ENCODE measurements around the gene TERB1.

The TERB1 gene

DNA sequence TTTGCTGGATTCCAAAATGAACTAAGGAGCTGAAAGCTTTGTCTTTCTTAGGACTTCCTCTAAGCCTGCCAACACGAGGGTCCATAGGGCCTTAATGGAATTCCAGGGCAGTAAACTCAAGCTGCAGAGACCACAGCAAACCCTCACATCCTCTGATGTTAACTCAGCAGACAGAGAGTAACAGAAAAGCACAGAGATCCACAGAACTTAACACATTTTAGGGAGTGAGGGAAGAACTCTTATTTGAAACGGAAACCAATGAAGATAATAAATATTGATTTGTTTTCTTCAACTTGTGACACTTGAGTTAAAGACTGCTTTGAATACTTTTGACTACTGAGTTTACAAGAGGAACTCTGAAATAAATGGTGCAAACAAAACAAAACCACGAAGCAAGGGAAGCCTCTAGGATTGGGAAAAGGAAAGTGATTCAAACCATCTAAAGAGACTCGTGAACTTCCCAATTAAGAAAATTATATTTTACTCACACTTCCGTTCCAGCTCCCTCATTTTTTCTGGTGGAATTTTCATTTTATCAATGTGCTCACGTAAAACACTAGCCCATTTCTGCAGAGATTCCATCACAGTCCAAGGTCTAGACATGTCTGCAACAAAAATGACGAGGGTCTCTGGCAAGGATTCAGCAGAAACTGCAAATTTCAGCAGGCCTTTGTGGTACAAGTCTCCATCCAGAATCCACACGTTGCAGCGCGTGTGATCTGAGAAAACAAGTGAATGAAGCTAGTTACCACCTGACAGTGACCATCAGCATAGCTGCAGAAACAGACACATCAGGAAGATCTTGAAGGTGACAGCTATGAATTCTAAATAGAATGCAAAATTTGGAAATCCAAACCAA, 59.2 kb downstream of the TERB1 start:
- no peak for DNase-seq

DNA sequence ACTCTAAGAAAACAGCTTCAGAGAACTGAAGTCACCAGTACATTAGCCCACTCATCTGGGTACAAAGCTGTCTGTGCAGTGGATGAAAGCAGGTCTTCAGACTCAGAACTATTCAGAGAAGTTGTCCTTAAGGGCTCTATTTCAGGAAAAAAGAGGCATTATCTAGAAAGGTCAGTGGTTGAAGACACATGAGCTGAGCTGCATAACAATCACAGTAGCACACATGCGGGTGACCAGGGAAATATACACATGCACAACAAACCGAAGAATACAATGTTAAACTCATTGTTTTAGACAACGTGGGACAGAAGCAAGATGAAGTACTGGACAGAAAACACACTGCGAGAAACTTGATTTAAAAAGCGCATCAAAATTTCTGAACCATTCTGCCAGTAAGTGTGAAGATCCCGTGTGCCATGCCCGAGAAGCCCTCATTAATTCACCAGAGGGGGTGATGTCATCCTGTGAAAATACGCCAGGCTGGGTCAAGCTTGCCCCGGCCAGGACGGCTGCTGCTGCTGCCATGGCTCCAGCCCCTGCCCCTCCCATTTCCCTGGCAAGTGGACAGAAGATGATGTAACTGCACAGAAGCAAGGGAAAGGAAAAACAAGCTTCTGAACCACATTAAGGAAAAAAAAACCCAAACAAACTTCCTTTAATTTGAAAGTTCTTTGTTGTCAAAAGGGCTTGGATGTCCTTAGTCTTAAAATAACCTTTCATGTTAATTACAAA, 60.0 kb downstream of the TERB1 start:
- peak in 1 of 2 experiments; percentile 60 for DNase-seq

DNA sequence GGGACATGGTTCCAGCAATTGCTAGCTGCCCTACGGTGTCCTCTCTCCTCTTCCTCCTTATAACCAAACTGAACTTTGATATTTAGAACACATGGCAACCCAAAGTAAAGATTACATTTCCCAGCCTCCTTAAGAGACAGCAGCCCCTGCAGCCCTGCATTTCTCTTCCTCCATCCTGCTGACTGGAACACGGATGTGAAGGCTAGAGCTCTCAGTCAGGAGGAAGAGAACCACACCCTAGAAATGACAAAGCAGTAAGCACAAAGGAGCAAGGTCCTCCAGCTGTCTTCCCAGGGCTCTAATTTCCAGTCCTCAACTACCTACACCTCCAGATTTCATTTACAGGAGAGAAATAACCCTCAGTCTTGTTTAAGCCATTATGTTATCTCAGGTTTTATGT, 60.9 kb downstream of the TERB1 start:
- peak in 1 of 2 experiments; percentile 22 for DNase-seq

DNA sequence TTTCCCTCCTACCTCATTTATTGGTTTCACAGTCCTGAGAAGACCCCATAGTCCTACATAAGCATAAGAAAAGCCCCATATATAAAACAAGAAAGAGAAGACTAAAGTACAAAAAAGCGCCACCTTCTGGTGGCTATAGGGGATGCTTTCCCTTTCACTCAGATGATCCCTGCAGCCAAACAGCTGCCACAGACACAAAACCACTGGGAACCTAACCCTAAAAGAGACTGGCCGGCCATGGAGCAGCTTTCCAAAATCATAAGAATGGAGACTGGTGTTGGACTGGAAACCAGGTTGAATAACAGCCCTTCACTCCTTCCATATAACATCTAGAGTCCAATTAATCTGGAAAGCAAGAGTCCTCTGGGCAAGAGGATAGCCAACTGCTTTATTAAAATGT, 61.4 kb downstream of the TERB1 start:
- peak in 1 of 2 experiments; percentile 60 for DNase-seq

DNA sequence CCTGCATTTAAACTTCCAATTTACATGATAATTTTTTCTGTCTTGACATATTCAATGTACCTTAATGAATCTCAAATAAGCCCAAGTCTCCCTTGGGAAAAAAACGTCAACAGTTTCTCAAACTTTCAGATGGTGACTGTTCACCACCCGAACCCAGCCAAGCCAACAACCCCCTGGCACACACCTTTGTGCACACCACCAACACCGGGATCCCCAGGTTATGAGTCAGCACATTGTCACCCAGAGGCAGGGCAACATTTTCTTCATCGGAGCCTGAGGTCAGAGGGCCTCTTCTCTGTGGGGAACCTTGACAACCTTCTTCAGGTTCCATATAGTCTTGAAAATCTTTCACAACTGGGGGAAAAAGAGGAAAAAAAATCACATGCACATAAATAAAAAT, 65.5 kb downstream of the TERB1 start:
- no peak for DNase-seq

DNA sequence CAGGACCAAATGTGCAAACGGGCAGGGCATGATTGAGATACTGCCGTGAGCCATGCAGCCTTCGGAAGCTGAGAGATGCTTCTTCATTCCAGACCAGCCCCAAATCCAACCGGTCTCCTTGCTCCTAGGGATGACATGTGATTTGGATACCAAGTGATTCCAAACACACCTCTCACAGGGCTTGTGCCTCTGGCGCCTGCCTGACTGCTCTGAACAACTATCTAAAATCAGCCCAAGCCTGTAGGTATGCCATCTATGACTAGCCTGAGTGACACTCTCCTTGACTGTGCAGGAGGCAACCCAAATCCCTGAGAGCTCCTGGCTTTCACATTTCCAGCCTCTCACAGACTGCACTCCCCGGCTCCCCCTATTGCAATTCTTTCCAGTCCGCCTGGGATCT, 70.3 kb downstream of the TERB1 start:
- no peak for DNase-seq

DNA sequence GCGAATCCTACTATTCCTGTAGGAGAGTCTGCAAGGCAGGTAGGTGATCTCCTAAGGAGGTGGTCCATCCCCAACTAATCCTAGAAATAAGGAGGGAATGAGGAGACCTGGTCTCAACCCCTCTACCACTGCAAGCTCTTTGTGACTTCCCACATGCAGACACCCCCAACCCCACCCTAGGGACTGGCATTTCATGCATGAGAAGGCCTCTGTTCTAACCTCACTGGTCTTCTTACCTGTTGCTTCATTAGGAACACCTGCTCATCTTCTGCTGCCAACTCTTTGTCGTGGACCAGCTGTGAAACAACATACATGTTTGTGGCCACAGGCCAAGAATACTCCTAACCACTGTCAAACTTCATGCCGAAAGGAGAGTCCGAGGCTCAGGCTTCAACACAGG, 72.6 kb downstream of the TERB1 start:
- DNase-seq = no peak

DNA sequence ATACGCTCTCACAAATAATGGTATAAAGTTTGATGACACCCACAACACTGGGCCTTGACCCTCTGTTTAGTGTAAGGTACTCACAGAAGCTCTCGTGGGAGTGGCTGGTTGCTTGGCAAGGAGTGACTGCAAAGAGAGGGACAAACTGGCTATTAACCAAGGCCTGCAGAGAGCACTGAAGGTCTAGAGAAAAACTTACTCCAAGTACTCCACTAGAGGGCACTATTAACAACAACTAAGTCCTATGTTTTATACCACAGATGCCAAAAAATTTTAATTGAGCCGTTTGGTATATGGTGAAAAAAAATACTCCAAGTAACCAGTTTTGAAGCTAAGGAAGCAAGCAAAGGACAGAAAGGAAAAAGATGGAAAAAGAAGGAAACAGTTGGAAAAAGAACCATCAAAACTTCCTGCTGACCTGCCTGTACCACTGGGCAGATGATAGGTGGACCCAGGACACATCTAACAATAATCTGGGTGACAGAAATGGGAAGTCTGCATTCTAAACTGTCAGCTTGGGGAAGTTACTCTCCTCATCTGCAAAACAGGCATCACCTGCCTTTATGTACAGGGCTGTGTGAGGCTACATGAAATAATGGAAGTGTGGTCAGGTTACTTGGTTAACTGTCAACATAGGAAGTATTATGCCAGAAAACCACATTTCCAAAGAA, 73.1 kb downstream of the TERB1 start:
- peak in 1 of 2 experiments; percentile 85 for DNase-seq

DNA sequence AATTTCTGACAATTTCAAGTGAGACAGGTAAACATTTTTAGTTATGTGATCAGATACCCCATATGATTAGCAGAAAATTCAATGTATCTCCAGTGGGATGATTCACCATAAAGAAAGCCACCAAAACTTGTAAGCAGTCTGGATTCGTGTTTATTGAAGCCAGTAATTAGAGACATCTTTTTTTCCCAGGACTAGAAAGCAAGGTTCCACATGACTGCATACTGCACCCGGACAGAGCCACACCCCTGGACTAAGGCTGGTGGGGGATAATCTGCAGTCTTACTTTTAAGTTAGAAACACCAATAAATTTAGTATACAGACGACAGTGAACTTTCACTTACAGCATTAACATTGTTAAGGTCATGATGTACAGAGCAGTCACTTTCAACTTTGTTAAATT, 80.6 kb downstream of the TERB1 start:
- no peak for DNase-seq

DNA sequence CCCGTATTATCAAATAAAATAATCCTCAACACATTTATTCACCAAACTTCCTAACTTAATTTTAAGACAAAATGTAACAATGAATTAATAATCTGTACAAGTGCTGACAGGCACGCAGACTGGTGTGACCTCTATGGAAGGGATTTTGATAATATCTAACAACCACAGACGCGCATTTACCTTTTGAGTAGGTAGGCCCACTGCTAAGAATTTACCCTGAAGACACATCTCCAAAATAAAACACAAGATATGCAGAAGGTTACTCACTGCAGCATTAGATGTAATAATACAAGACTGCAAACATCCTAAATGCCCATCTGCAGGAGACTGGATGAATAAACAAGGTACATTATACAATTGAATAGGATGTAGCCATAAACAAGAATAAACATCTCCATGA, 82.1 kb downstream of the TERB1 start:
- DNase-seq = no peak

DNA sequence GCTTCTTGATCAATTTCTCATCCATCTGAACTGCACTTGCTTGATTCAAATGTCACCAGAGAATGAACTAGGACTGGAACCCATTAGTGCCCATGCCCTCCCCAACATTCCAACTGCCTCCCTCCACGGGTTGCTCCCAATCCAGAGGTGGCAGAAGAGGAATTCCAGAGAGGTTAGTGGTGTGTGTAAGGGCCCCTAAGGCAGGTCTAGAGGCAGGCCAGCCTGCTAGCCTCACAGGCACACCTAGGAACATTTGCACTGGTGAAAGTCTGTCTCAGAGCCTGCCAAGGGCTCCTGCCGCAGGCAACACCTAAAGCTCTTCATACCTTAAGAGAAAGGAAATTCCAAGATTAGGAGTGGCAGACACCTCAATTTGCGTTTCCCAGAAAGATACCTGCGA, 83.6 kb downstream of the TERB1 start:
- no peak for DNase-seq

DNA sequence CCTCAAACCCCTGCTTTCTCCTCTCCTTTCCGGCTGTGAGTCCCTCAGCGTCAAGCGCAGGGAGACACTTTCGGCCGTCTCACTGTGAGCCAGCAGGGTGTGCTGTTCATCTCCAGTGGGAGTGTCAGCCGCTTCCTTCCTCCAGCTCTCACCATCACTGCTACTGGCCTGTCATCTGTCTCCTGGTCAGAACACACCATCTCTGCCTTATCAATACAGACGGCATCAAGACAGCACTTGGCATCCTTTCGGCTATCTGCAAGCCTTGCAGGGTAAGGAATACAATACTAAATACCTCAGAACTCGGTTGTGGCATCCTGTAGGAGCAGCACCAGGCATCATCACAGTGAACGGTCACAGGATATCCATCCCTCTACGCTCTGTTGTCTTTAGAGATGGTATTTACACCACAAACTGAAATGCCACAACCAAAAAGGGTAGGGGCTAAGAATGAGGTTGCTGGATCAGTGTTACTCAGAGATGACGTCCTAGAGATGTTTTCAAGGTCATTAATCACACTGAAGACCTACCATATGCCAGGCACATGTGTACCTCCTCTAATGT, 84.2 kb downstream of the TERB1 start:
- peak in 1 of 2 experiments; percentile 14 for DNase-seq

DNA sequence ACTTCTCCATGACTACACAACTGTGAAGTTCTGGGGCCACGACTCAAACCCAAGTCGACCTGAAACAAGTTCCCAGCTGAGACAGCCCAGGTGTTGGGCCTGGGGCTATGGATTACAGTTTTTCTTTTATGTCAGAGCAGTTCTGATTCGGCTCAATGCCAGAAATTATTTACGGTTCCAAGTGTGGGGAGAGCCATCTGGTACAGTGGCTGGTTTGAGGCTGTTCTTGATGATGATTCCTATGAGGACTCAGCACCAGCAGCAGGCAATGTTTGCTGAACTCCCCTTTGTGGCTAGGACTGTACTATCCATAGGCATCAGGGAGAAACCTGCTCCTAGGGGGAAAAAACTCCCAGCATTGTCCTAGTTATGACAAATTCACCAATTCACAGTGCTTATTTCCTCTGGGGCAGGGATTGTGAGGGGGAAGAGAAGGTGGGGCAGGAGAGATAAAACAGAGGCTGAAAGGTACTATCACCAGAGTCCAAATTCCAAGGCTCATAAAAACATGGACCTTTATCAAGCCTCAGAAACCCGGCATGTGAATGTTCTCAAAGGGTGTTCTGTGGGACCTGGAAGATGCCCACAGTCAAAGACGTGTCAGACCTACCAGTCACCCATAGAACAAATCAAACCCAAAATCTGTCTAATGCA, 86.6 kb downstream of the TERB1 start:
- no peak for DNase-seq

DNA sequence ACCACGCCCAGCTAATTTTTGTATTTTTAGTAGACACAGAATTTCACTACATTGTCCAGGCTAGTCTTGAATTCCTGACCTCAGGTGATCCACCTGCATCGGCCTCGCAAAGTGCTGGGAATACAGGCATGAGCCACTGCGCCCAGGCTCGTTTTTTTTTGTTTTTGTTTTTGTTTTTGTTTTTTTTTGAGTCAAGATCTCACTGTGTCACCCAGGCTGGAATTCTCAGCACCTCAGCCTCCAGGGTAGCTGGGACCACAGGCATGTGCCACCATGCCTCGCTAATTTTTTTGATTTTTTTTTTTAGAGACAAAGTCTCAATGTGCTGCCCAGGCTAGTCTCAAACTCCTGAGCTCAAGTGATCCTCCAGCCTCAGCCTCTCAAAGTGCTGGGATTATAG, 87.3 kb downstream of the TERB1 start:
- no peak for DNase-seq

DNA sequence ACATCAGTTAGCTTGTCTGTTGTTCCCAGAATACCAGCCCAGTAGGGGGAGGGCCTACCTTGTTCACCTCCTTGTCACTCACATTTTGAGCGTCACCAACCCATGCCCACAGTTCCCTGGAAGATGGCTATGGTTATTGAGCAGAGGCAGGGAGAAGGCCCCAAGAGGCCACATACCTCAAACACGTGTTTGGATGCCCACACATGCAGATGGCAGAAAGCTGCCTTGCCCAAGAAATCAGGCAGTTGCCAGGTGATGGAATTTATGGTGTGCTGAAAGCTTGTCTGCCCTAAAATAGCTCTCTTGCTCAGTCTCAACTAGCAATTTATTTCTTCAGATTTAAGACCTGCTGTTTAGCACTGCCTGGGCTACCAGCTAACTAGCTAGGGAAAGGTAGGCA, 88.3 kb downstream of the TERB1 start:
- DNase-seq = no peak

DNA sequence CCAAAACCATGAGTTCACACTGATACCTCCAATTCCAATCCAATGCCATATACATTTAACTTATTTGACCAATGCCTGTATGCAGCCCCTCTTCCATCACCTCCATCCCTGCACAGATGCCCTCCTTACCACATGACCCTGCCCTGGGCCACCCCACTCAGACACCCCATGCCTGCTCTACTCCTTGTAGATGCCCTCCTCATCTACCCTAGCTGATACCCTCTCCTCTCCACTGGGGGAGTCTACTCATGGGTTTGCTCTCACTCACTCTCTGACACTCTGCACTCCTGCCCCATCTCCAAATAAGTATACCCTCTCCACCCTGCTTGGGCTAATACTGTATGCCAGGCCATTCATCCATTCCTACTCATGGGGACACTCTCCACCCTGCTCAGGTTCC, 88.9 kb downstream of the TERB1 start:
- DNase-seq = no peak

DNA sequence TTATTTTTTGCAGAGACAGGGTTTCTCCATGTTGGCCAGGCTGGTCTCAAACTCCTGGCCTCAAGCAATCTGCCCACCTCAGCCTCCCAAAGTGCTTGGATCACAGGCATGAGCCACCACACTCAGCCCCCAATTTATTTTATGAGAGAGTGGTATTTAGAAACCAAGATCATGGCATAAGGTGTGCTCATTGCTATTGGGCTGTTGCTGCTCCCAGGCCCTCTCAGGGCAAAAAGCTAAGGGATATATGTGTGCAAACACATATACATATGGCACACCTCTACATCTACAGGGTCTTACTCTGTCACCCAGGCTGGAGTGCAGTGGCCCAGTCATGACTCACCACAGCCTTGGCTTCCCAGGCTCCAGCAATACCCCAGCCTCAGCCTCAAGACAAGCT, 89.8 kb downstream of the TERB1 start:
- no peak for DNase-seq

DNA sequence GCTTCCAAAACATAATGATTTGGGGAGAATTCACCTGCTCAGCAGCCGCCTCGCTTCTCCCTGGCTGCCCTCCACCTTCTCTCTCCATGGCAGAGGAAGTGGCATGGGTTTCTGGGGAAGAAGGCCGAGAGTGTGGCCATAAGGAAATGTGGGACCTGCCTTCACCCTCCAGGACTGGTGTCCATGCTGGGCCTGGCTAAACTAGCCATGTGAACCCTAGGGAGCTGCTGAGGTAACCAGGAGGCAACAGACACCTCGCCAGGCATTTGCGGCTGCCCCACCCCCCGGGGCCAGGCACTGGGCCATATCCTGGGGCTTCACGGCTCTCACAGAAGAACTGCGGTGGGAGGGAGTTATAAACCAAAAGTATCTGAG, 94.9 kb downstream of the TERB1 start:
- DNase-seq = no peak

DNA sequence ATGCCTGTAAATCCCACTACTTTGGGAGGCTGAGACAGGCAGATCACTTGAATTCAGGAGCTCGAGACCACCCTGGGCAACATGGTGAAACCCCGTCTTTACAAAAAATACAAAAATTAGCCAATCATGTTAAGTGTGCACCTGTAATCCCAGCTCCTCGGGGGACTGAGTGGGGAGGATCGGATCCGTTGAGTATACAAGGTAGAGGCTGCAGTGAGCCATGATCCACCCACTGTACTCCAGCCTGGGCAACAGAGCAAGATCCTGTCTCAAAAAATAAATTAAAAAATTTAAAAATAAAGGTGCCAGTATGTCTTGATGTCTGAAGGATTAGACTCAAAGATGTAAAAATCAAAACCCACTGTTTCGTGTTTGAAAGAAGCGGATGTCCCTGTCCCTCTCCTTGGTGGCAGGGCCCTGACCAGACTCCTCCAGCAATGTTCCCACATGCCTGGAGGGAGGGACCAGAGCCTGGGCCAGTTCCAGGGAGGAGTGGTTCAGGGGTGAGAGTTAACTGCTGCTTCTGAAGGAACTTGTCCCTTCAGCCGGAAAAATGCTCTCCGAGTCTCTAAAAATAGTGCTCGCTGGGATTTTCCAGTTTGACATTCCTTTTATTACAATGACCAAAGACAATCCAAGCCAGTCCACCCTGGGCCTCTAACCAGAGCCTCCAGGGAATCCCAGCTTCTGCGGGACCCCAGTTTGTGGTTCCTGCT, 95.4 kb downstream of the TERB1 start:
- no peak for DNase-seq
